GM18907 (cell line): ENCODE results near the gene BPIFB4.

Experiments used
- ATAC-seq: cut with Tn5 transposase; IDR thresholded peaks from one replicate; pipeline ENCODE4 v1.9.1; 2021; ENCODE audit warnings: mild to moderate bottlenecking, moderate library complexity; ENCODE audit not compliant: unreplicated experiment

BPIFB4 gene

GRCh38 chr20:33159713-33160112, 80.3 kb downstream of the BPIFB4 start:
- no peak for ATAC-seq

GRCh38 chr20:33160681-33161080, 81.2 kb downstream of the BPIFB4 start:
- no peak for ATAC-seq
